Neuronal stem cell (in vitro differentiated cells): ENCODE measurements around the gene CFAP52.

ENCODE experiments used
- DNase-seq: peaks from one replicate; pipeline ENCODE4 v3.0.0-alpha.2; 2013; ENCODE audit warnings: low spot score
- H2AFZ ChIP-seq: one replicate; pipeline ENCODE4 v1.6.1; 2013; ENCODE audit warnings: mild to moderate bottlenecking, low read length, inconsistent platforms
- H2AK5ac ChIP-seq: 2 replicates; pipeline ENCODE4 v1.6.1; 2013; ENCODE audit warnings: low read depth, mild to moderate bottlenecking, inconsistent platforms, low read length, moderate library complexity, mixed read lengths
- H2BK120ac ChIP-seq: 2 replicates; pipeline ENCODE4 v1.6.1; 2013; ENCODE audit warnings: low read depth, mild to moderate bottlenecking, inconsistent platforms, low read length, moderate library complexity, mixed read lengths
- H2BK12ac ChIP-seq: one replicate; pipeline ENCODE4 v1.6.1; 2013; ENCODE audit warnings: low read length, inconsistent platforms
- H2BK15ac ChIP-seq: 2 replicates; pipeline ENCODE4 v1.6.1; 2013; ENCODE audit warnings: mild to moderate bottlenecking, low read length, inconsistent platforms, mixed read lengths
- H2BK5ac ChIP-seq: one replicate; pipeline ENCODE4 v1.6.1; 2013; ENCODE audit warnings: inconsistent platforms, mild to moderate bottlenecking, low read length, moderate library complexity
- H3K14ac ChIP-seq: one replicate; pipeline ENCODE4 v1.6.1; 2013; ENCODE audit warnings: low read length, inconsistent platforms
- H3K18ac ChIP-seq: 2 replicates; pipeline ENCODE4 v1.6.1; 2013; ENCODE audit warnings: low read length, inconsistent platforms
- H3K23ac ChIP-seq: 2 replicates; pipeline ENCODE4 v1.6.1; 2013; ENCODE audit warnings: low read depth, mild to moderate bottlenecking, mixed read lengths, low read length, inconsistent platforms; ENCODE audit not compliant: poor library complexity
- H3K27ac ChIP-seq: replicated peaks from 3 replicates; pipeline ENCODE4 v1.5.1; 2013; ENCODE audit warnings: low read length, inconsistent platforms
- H3K27me3 ChIP-seq, 3 experiments: 2 replicates each; pipeline ENCODE4 v1.6.1; 2013; ENCODE audit warnings: low read length in 3 of 3, mild to moderate bottlenecking in 2 of 3, inconsistent platforms in 1 of 3, low read depth in 1 of 3, mixed read lengths in 1 of 3, moderate library complexity in 1 of 3; ENCODE audit not compliant: control insufficient read depth in 3 of 3, insufficient read depth in 3 of 3
- H3K36me3 ChIP-seq, 2 donors: replicated peaks in 1 of 2; 2 replicates each; pipeline ENCODE4 v1.6.1; 2013; ENCODE audit warnings: low read length in 2 of 2; ENCODE audit not compliant: control insufficient read depth in 2 of 2, insufficient read depth in 2 of 2
- H3K4ac ChIP-seq: 2 replicates; pipeline ENCODE4 v1.6.1; 2013; ENCODE audit warnings: inconsistent platforms, mild to moderate bottlenecking, low read length, moderate library complexity
- H3K4me1 ChIP-seq, 2 donors: 1 replicate in 1 of 2; 2 replicates in 1 of 2; pipeline ENCODE4 v1.6.1; 2013; ENCODE audit warnings: low read length in 2 of 2, low read depth in 1 of 2; ENCODE audit not compliant: control insufficient read depth in 2 of 2, insufficient read depth in 1 of 2
- H3K4me2 ChIP-seq: one replicate; pipeline ENCODE4 v1.6.1; 2013; ENCODE audit warnings: mild to moderate bottlenecking, low read length, inconsistent platforms; ENCODE audit not compliant: insufficient read depth, poor library complexity, severe bottlenecking
- H3K4me3 ChIP-seq, 2 donors: 2 replicates each; pipeline ENCODE4 v1.5.1; 2013; ENCODE audit warnings: low read length in 2 of 2, mild to moderate bottlenecking in 2 of 2, inconsistent platforms in 1 of 2, moderate library complexity in 1 of 2
- H3K79me1 ChIP-seq: one replicate; pipeline ENCODE4 v1.6.1; 2013; ENCODE audit warnings: low read depth, mild to moderate bottlenecking, inconsistent platforms, low read length, moderate library complexity
- H3K9ac ChIP-seq: one replicate; pipeline ENCODE4 v1.6.1; 2013; ENCODE audit warnings: mild to moderate bottlenecking, low read depth, low read length, inconsistent platforms; ENCODE audit not compliant: poor library complexity
- H3K9me3 ChIP-seq, 2 donors: replicated peaks in 1 of 2; 2 replicates each; pipeline versions ENCODE3 to v1.6.1; 2013; ENCODE audit warnings: low read length in 2 of 2, mild to moderate bottlenecking in 2 of 2, inconsistent platforms in 1 of 2, low read depth in 1 of 2, mixed read lengths in 1 of 2, moderate library complexity in 1 of 2; ENCODE audit not compliant: control insufficient read depth in 2 of 2, insufficient read depth in 1 of 2
- H4K8ac ChIP-seq: one replicate; pipeline ENCODE4 v1.6.1; 2013; ENCODE audit warnings: low read depth, mild to moderate bottlenecking, inconsistent platforms, low read length, moderate library complexity
- H4K91ac ChIP-seq: one replicate; pipeline ENCODE4 v1.6.1; 2013; ENCODE audit warnings: low read length, low read depth, mild to moderate bottlenecking, inconsistent platforms; ENCODE audit not compliant: poor library complexity
- WGBS, 2 donors: extraction: QIAGEN DNeasy Blood & Tissue Kit; methylation state at CpG; one replicate each; pipeline ENCODE4 v1.1.7; 2013; ENCODE audit warnings: missing lambda C conversion rate in 2 of 2, mixed read lengths in 1 of 2; ENCODE audit not compliant: insufficient read length in 2 of 2, insufficient replicate concordance in 1 of 2; ENCODE audit errors: extremely low coverage in 2 of 2; 5-methylcytosine and 5-hydroxymethylcytosine counted together

CFAP52 gene

GRCh38 chr17:9568004-9568403, 8.4 kb upstream of the CFAP52 start:
- no peak overlapping the region for H4K91ac ChIP-seq
- no peak overlapping the region for H2BK120ac ChIP-seq
- no peak overlapping the region for H3K18ac ChIP-seq
- H2BK15ac ChIP-seq: no peak overlapping the region
- DNase-seq: no peak
- H2AFZ ChIP-seq: no peak overlapping the region
- no peak overlapping the region for H3K4me2 ChIP-seq
- no peak overlapping the region for H3K23ac ChIP-seq
- no peak overlapping the region for H3K9ac ChIP-seq
- no peak overlapping the region for H2BK5ac ChIP-seq
- H3K4me1 ChIP-seq: no peaks in the 10 kb centered on the region
- H3K14ac ChIP-seq: no peak overlapping the region
- H3K4me3 ChIP-seq: no peak overlapping the region
- H4K8ac ChIP-seq: no peak overlapping the region
- no peak overlapping the region for H3K4ac ChIP-seq
- H3K9me3 ChIP-seq: no peaks in the 10 kb centered on the region
- no peaks in the 10 kb centered on the region for H3K79me1 ChIP-seq
- H3K27me3 ChIP-seq: no peaks in the 10 kb centered on the region
- no peak overlapping the region for H3K27ac ChIP-seq
- peaks cover 2 to 28% of the 10 kb centered on the region in 2 donors for H3K36me3 ChIP-seq
- no peak overlapping the region for H2AK5ac ChIP-seq
- H2BK12ac ChIP-seq: no peak overlapping the region

GRCh38 chr17:9568957-9569588, 7.4 kb upstream of the CFAP52 start:
- Histone ChIP-seq H2BK15ac (no peak overlapping the region), H2BK120ac (no peak overlapping the region), H2BK12ac (no peak overlapping the region), H3K36me3 (peaks cover 2 to 28% of the 10 kb centered on the region in 2 donors), H3K79me1 (no peaks in the 10 kb centered on the region), H3K27ac (no peak overlapping the region), H3K4me1 (no peaks in the 10 kb centered on the region), H3K27me3 (no peaks in the 10 kb centered on the region), H3K18ac (no peak overlapping the region), H3K14ac (no peak overlapping the region), H3K4ac (no peak overlapping the region), H2AK5ac (no peak overlapping the region), H3K4me3 (no peak overlapping the region), H4K8ac (peak overlapping the region; percentile 17), H2BK5ac (no peak overlapping the region), H3K9ac (no peak overlapping the region), H4K91ac (no peak overlapping the region), H2AFZ (no peak overlapping the region), H3K4me2 (no peak overlapping the region), H3K9me3 (no peaks in the 10 kb centered on the region), H3K23ac (no peak overlapping the region)
- DNase-seq: no peak
- no CpG with 5 or more reads among the region's 11 CpGs for WGBS, 2 donors

GRCh38 chr17:9571201-9571600, 5.2 kb upstream of the CFAP52 start:
- no peak overlapping the region for H2BK15ac ChIP-seq
- no peaks in the 10 kb centered on the region for H3K9me3 ChIP-seq
- no peak overlapping the region for H4K8ac ChIP-seq
- no peak overlapping the region for H3K14ac ChIP-seq
- H3K79me1 ChIP-seq: no peaks in the 10 kb centered on the region
- H3K27ac ChIP-seq: no peak overlapping the region
- no peak overlapping the region for H2BK12ac ChIP-seq
- no peak overlapping the region for H2AFZ ChIP-seq
- no peak overlapping the region for H2BK120ac ChIP-seq
- no peak overlapping the region for H3K18ac ChIP-seq
- H3K4me3 ChIP-seq: no peak overlapping the region
- no peak overlapping the region for H2AK5ac ChIP-seq
- no peak overlapping the region for H2BK5ac ChIP-seq
- no peaks in the 10 kb centered on the region for H3K4me1 ChIP-seq
- H4K91ac ChIP-seq: no peak overlapping the region
- H3K36me3 ChIP-seq: peaks cover 2 to 26% of the 10 kb centered on the region in 2 donors
- no peaks in the 10 kb centered on the region for H3K27me3 ChIP-seq
- H3K4me2 ChIP-seq: no peak overlapping the region
- DNase-seq: no peak
- no peak overlapping the region for H3K23ac ChIP-seq
- WGBS, 2 donors: no CpG with 5 or more reads among the region's 10 CpGs
- H3K4ac ChIP-seq: no peak overlapping the region
- H3K9ac ChIP-seq: no peak overlapping the region

- no CpG with 5 or more reads among the region's 42 CpGs for WGBS, 2 donors
- Histone ChIP-seq H3K4me1 (peaks cover 5% of the 10 kb centered on the region in 2 donors), H3K9me3 (no peaks in the 10 kb centered on the region), H3K18ac (peak within 1 kb of the TSS; percentile 24), H2BK12ac (no peak within 1 kb of the TSS), H3K36me3 (no peaks in the 10 kb centered on the region), H3K14ac (peak within 1 kb of the TSS; percentile 10), H2AFZ (peak within 1 kb of the TSS; percentile 87), H3K4me3 (peak within 1 kb of the TSS; percentile 71 to 95), H3K27me3 (peaks cover 0 to 6% (median 0%) of the 10 kb centered on the region in 3 experiments), H2BK15ac (peak within 1 kb of the TSS; percentile 16), H2BK120ac (no peak within 1 kb of the TSS), H3K23ac (peak within 1 kb of the TSS; percentile 35), H3K4ac (no peak within 1 kb of the TSS), H2AK5ac (no peak within 1 kb of the TSS), H3K9ac (peak within 1 kb of the TSS; percentile 84), H4K8ac (no peak within 1 kb of the TSS), H4K91ac (no peak within 1 kb of the TSS), H2BK5ac (no peak within 1 kb of the TSS), H3K27ac (no peak within 1 kb of the TSS), H3K79me1 (no peaks in the 10 kb centered on the region), H3K4me2 (peak within 1 kb of the TSS; percentile 79)
- peak; percentile 69 for DNase-seq
These were observed 901 bp upstream of the CFAP52 start, which contains the start of gene STX8 for GRCh38 chr17:9575381-9576101. STX8 (minus strand) TSS chr17:9575820; CDS start chr17:9575808, 12 bp downstream.
